Measurements from ENCODE around the gene GIT2.

Gene GIT2

DNA sequence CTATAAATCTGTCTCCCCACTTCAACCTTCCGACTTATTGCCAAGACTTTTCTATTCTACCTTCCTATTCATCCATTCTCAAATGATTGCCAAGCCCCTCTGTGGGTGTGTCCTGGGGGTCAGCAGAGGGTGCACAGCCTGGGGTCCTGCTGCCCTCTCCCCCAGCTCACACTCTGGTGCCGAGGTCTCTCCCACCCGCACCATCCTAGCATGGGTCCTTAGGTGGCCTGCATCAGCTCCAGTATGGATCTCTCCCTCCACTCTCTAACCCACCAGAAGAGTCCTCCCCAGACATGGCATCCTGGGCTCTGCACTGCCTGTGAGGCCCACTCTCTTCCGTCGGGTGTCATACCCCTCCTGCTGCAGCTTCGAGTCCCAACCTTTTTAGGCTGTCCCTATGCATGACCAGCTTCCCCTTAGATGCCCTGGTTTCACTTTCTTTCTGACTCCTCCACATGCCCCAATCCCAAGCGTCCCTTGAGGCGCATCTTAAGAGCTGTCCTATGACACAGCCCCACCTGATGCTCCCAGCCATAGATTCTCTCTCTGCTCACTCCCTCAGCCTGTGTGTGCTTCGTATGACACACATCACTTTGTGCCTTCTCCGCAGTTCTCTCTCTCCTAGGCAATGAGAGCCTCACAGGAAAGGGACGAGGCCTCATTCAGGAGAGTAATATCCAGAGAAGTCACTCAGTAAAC is 43.9 kb downstream of the GIT2 start:
- H3K4me3 ChIP-seq (ENCODE audit: control insufficient read depth, low read depth, low read length), result no peak overlapping the region
- TF ChIP-seq, protein P1, sequence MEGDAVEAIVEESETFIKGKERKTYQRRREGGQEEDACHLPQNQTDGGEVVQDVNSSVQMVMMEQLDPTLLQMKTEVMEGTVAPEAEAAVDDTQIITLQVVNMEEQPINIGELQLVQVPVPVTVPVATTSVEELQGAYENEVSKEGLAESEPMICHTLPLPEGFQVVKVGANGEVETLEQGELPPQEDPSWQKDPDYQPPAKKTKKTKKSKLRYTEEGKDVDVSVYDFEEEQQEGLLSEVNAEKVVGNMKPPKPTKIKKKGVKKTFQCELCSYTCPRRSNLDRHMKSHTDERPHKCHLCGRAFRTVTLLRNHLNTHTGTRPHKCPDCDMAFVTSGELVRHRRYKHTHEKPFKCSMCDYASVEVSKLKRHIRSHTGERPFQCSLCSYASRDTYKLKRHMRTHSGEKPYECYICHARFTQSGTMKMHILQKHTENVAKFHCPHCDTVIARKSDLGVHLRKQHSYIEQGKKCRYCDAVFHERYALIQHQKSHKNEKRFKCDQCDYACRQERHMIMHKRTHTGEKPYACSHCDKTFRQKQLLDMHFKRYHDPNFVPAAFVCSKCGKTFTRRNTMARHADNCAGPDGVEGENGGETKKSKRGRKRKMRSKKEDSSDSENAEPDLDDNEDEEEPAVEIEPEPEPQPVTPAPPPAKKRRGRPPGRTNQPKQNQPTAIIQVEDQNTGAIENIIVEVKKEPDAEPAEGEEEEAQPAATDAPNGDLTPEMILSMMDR (IDR thresholded peaks at IDR 0.05; ENCODE audit: control insufficient read depth, insufficient read depth, low read depth, low read length, missing control alignments), result no peak
- DNase-seq (ENCODE audit: low read depth), result no peak

DNA sequence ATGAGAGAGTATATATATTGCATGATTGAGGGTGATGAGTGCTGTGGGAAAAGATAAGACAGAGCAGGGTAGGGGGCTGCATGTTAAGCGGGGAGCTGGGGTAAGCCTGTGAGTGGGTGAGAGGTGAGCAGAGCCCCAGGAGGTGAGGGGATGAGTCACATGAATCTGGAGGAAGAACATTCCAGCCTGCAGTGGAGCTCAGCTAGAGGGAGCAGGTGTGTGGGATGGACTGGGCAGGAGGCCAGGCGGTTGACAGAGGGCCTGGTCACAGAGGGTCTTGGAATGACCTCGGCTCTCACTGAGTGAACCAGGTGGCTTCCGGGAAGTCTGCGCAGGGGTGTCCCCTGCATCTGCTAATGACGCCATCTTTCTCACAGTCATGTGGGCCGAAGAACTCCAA is 44.4 kb downstream of the GIT2 start:
- TF ChIP-seq, protein P1 (IDR thresholded peaks at IDR 0.05; ENCODE audit: control insufficient read depth, insufficient read depth, low read depth, low read length, missing control alignments), result no peak
- DNase-seq (ENCODE audit: low read depth), result no peak
- no peak overlapping the region; the same call in 1 of the 2 replicates for H3K4me3 ChIP-seq (ENCODE audit: control insufficient read depth, low read depth, low read length)

DNA sequence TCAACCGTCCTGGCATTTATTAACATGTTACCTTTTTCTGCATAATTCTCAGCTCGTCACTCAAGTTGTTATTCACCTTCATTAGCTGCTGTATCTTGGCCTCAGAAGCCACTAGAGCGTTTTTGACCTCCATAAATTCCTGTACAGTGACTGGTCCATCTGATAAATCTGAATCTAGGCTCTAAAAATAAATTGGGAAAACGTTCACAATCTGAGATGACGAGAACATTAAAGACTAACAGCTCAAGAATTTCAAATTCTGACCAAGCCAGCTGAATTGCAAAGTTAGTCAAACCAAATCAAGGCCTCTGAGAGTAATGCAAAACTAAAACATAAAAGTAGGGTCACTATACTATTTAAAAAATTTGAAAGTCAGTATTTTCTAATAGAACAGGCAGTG is 45.0 kb downstream of the GIT2 start:
- TF ChIP-seq, protein P1 (IDR thresholded peaks at IDR 0.05; ENCODE audit: control insufficient read depth, insufficient read depth, low read depth, low read length, missing control alignments), result no peak
- peak; percentile 71 for DNase-seq (ENCODE audit: low read depth)
- H3K4me3 ChIP-seq (ENCODE audit: control insufficient read depth, low read depth, low read length), result no peak overlapping the region

DNA sequence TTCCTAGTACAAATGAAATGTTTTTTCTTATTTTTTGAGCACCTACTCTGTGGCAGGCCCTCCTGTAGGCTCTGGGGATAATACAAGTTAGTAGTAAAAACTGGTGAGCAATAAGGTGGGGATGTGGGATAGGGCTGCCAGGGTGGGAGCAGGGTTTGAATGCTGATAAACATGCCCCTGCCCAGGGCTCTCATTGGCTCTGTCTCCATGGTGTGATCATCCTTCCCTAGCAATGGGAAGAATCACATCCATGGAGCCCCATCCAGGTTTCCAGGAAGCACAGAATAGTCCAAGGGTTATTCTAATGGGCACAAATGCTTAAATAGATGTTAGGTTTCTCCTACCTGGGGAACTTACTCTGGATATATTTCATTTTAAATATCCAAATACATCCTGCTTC is 45.5 kb downstream of the GIT2 start:
- DNase-seq (ENCODE audit: low read depth), result no peak
- H3K4me3 ChIP-seq (ENCODE audit: control insufficient read depth, low read depth, low read length), result no peak overlapping the region
- TF ChIP-seq, protein P1 (IDR thresholded peaks at IDR 0.05; ENCODE audit: control insufficient read depth, insufficient read depth, low read depth, low read length, missing control alignments), result no peak

DNA sequence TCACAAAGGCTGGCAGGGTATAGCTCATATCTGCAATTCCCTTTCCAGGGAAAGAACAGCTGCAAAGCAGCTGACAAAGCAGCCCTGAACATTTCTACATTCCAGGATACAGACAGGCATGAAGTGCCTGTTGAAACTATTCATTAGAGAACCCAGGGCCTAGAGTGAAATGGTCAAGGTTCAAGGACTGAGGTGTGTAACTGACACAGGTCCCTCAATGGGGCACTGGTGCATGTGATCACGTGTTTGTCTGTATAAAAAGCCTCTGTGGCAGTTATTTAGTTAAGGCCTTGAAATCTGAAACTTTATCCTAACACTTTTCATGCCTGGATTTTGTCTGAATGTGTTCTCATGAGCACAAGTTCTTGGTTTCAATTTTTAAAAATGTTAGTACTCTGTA is 47.1 kb downstream of the GIT2 start:
- DNase-seq (ENCODE audit: low read depth), result no peak
- H3K4me3 ChIP-seq (ENCODE audit: control insufficient read depth, low read depth, low read length), result no peak overlapping the region
- TF ChIP-seq, protein P1 (IDR thresholded peaks at IDR 0.05; ENCODE audit: control insufficient read depth, insufficient read depth, low read depth, low read length, missing control alignments), result no peak

DNA sequence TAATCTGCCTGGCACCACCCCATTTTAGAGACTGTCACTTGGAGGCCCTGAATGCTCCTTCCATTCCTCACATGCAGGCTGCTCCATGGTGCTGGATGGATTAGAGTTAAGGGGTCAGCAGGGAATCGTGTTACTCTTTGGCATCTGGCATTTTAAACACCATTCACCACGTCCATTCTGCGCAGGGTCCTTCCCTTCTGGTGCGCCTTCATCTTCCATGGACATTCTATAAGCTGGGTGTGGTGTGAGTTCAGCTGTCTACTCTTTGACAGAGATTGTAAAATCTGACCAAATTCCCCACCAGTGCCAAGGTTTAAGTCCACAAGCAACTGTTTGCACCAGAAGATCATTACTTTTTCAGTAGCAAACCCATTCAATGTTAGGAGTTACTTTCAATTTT is 47.8 kb downstream of the GIT2 start:
- DNase-seq (ENCODE audit: low read depth), result no peak
- TF ChIP-seq, protein P1 (IDR thresholded peaks at IDR 0.05; ENCODE audit: control insufficient read depth, insufficient read depth, low read depth, low read length, missing control alignments), result no peak
- H3K4me3 ChIP-seq (ENCODE audit: control insufficient read depth, low read depth, low read length), result no peak overlapping the region

Data from AG09309 (cell line).